Measurements from ENCODE around the gene PAQR7.

DNA sequence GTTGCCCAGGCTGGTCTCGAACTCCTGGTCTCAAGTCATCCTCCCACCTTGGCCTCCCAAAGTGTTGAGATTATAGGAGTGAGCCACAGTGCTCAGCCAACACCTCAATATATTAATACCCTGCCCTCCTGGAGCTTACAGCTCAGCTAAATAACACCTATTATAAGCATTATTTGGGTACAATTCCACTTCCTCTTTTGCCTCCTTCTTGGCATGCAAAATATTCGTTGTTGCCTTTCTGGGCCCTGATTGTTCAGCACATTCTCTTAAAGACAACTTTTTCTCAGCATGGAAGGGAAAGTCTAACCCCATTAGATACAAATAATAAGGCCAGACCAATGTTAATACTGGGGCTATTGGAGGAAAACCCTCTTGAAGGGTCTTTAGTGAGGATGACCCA, 2.8 kb downstream of the PAQR7 start:
- TF ChIP-seq PATZ1 (CRISPR knock-in tag; IDR thresholded peaks at IDR 0.05; ENCODE audit: borderline replicate concordance) (no peak), ZC3H10 (CRISPR knock-in tag; IDR thresholded peaks at IDR 0.05) (no peak), TOX (CRISPR knock-in tag; IDR thresholded peaks at IDR 0.05; ENCODE audit: borderline replicate concordance) (no peak), ZFP3 (CRISPR knock-in tag; IDR thresholded peaks at IDR 0.05) (no peak), ARNTL (CRISPR knock-in tag; IDR thresholded peaks at IDR 0.05; ENCODE audit: borderline replicate concordance, low read depth) (no peak), ZNF70 (CRISPR knock-in tag; IDR thresholded peaks at IDR 0.05) (no peak), CSDC2 (CRISPR knock-in tag; IDR thresholded peaks at IDR 0.05) (no peak)
- TF ChIP-seq, protein P1, sequence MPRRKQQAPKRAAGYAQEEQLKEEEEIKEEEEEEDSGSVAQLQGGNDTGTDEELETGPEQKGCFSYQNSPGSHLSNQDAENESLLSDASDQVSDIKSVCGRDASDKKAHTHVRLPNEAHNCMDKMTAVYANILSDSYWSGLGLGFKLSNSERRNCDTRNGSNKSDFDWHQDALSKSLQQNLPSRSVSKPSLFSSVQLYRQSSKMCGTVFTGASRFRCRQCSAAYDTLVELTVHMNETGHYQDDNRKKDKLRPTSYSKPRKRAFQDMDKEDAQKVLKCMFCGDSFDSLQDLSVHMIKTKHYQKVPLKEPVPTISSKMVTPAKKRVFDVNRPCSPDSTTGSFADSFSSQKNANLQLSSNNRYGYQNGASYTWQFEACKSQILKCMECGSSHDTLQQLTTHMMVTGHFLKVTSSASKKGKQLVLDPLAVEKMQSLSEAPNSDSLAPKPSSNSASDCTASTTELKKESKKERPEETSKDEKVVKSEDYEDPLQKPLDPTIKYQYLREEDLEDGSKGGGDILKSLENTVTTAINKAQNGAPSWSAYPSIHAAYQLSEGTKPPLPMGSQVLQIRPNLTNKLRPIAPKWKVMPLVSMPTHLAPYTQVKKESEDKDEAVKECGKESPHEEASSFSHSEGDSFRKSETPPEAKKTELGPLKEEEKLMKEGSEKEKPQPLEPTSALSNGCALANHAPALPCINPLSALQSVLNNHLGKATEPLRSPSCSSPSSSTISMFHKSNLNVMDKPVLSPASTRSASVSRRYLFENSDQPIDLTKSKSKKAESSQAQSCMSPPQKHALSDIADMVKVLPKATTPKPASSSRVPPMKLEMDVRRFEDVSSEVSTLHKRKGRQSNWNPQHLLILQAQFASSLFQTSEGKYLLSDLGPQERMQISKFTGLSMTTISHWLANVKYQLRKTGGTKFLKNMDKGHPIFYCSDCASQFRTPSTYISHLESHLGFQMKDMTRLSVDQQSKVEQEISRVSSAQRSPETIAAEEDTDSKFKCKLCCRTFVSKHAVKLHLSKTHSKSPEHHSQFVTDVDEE (CRISPR knock-in tag; IDR thresholded peaks at IDR 0.05) = no peak

Measured in SK-N-SH treated with all-trans-retinoic acid at 6 μM for 48 hours (cell line).